NB4 (cell line): ENCODE data around the gene GPR173.

Experiments used
- CTCF ChIP-seq: IDR thresholded peaks from one replicate; pipeline ENCODE4 v1.5.1; 2012; ENCODE audit warnings: low read depth, low read length
- MYC ChIP-seq: IDR thresholded peaks from 2 replicates; pipeline ENCODE4 v1.6.1; 2011; ENCODE audit warnings: low read depth, low read length
- POLR2A ChIP-seq: IDR thresholded peaks from 2 replicates; pipeline ENCODE4 v1.6.1; 2011; ENCODE audit warnings: mild to moderate bottlenecking; ENCODE audit not compliant: insufficient read length; ENCODE audit errors: extremely low read depth

DNA sequence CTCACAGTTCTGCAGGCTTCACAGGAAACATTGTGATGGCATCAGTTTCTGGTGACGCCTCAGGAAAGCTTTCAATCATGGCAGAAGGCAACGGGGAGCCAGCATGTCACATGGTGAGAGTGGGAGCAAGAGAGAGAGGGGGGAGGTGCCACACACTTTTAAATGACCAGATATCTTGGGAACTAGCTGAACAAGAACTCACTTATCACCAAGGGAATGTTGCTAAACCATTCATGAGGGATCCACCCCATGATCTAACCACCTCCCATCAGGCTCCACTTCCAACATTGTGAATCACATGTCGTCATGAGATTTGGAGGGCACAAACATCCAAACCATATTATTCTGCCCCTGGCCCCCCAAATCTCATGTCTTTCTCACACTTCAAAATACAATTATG lies 43.3 kb upstream of the GPR173 start:
- TF ChIP-seq MYC (no peak), CTCF (no peak), POLR2A (no peak)
